GM19463 (cell line): ENCODE measurements around the gene HHATL.

ENCODE experiments used
- ATAC-seq: cut with Tn5 transposase; IDR thresholded peaks from one replicate; pipeline ENCODE4 v1.9.1; 2021; ENCODE audit warnings: mild to moderate bottlenecking, moderate library complexity; ENCODE audit not compliant: unreplicated experiment

HHATL gene

GRCh38 chr3:42713747-42714146, 11.1 kb upstream of the HHATL start:
- no peak for ATAC-seq

DNA sequence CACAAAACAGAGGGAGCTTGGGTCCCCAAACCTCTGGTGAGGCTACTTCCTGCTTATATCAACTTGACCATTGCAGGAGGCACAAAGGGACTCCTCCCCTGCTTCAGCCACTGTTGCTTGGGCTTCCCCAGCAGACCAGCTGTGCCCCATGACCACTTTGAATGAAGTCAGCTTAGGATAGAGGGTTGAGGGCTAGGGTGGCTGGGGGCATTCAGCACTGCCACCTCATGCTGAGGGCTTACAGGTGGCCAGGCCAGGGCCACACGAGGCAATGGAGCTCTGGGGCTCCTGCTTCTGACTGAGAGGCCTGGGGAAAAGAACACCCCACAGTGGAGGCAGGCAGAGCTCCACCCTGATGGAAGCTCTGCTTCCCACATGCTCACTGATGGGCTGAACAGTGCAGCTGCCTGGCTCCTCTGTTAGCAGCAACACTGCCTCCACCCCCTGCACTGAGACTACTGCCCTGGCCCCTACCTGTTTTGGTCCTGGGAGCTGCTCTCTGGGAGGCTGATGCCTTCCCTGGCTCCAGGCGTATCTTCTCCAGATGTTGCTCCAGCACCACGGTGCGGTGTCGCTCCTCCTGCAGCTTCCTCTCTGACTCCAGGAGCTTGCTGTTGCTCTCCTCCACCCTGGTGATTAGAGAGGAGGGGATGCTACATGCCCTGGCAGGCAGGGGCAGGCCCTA, 10.2 kb upstream of the HHATL start:
- ATAC-seq, result no peak

- ATAC-seq, result no peak
Measured at GRCh38 chr3:42712344-42712648, 9.7 kb upstream of the HHATL start.

- ATAC-seq, result no peak
Measured at GRCh38 chr3:42711491-42712343, 9.1 kb upstream of the HHATL start.

DNA sequence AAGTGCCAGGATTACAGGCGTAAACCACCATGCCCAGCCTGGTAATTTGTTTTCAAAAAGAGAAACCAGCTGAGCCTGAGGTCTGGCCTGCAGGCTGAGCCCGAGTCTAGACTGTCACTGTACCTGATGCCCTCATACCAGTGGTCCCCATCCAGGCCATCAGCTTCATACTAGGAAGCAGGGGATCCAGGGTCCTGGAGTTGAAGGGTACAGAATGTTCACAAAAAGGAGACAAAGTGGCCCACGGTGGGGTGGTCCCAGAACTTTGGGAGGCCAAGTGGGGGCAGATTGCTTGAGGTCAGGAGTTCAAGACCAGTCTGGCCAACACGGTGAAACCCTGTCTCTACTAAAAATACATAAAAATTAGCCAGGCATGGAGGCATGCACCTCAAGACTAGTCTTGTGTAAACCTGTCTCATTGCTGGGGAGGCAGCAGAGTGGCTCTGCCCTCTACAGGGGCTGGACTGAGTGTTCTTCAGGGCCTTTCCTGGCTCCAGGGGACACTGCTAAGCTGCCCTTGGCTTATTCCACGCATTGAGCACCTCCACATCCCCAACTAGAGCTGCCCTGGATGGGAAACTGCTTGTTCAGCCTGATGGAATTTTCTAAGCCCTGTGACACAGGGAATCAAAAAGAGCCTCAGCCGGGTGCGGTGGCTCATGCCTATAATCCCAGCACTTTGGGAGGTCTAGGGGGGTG, 7.9 kb upstream of the HHATL start:
- no peak for ATAC-seq

DNA sequence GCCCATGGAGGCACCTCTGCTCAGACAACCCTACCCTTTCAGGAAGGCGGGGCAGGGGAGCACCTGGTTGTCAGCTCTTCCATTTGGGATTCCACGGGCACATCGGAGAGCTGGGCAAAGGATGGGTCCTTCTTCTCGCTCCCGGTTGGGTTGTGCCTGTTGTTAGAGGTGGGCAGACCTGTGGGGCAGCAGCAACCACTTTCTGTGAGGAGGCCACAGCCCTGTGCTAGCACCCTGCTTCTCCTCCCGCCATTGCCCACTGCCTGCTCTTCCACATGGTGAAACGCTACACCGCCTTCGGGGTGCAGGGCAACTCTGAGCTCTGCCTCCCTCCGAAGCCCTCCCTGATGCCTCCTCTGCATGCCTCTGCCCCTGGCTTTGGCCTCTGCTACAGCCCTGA, 7.0 kb upstream of the HHATL start:
- no peak for ATAC-seq

DNA sequence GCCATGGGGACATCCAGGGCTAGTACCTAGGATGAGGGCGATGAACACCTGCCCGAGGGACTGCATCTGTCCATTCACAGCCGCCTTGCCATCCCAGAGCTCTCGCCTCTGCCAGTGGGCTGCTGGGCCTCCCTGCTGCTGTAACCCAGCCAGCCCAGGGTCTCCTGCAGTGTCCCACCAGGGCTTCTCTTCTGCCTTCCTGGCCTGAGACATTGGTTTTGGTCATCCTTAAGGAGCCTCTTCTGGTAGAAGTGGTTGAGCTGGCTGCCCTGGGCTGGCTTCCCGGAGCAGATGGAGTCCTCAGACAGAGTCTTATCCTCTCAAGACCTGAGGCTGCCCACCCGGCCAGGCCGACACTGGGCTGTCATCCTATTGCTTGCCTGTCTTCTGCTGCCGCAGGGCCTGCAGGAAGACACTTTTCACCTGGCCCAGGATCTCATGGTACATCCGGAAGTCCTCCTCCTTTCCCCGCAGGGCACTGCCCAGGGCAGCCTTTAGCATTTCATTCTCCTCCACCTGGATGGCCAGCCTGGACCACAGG, 6.1 kb upstream of the HHATL start:
- no peak for ATAC-seq

GRCh38 chr3:42707620-42708355, 5.2 kb upstream of the HHATL start:
- ATAC-seq, result no peak

DNA sequence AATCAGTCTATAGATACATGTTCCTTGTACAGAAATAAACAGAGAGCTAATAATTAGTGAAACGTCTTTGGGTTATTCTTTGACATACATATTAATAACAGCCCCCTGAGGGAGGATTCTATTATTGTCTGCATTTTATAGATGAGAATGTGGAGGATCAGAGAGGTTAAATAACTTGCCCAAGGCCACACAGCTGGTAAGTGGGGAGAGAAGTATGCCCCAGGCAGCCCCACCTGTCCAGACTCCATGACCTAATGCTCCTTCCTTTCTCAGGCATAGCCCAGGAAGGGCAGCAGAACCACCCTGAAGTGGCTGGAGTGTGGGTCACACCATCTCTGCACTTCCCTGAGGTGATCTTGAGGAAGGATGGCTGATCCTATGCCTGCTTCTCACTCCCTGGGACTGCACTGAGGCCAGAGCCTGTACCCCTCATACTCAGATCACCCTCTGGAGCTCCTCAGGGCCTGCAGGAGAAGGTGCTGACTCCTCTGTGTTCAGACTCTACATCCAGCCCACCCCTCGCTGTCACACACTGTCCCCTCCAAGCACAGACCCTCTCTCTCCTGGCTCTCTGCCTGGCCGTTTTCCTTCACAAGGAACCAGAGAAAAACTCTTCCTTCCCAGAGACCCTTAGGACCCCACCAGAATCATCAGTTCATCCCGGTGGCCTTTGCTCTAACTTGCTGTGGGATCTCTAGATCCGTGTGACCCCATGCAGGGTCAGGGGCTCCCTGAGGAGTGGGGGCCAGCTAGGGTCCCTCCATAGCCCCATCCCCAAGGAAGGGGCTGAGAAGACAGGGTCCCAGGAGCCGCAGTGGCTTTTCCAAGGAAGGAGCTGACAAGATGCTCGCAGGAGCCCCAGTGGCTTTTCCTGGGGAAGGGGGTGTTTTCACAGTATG, 4.4 kb upstream of the HHATL start:
- ATAC-seq, result no peak

DNA sequence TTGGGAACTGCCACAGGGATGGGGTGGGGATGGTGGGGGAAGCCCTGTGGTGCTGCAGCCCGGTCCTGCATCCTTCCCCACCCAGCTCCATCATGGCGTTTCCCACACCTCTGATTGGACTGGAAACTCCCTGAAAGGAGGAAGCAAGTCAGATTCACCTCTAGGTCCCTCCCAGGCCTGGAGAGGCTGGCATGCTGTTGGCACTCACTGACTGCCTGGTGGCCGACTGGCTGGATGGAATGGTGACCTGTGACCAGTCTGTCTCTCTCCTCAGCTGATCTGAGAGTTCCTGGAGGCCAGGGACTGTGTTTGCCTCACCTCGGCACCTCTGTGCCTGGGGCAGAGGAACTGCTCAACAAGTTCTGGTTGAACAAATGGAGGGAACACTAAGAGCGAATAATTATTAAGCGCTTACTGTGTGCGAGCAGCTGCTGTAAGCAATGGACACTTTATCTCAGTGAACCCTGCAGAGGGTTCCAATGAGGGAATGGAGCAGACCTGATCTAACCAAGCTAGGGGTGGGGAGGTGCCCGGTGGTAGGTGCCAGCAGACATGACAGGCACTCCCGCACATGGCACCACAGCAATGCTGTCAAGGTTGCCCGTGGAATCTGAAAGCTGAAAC, 3.5 kb upstream of the HHATL start:
- ATAC-seq, result no peak

DNA sequence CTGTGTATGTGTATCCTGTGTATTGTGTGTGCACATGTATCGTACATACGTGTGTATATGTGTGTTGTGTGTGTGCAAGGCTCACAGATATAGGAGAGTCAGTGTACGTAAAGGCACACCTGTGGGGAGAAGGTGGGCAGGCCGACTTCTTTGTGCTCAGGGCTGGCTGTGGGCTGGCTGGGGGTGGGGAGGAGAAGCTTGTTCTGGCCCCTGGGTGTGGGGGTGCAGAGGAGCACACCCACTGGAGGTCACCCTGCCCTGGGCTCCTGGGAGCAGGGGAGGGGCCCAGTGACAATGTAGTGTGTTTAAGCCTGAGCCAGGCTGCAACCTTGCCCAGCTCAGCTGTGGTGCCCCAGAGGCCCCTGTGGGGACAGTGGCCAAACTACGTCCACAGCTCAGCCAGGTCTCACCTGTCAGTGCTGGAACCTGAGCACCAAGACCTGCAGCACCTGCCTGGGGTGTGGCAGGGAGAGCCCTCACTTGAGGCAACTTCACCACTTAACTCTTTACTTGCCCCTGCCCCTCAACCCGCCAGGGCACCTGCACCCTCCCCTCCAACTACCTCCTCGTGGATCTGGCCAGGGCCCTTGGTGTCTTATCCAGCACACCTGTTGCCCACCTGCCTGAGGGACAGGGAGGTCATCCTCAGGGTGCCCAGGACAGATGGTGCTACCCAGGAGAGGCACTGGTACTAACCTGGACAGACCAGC, 2.6 kb upstream of the HHATL start:
- ATAC-seq, result no peak

- no peak for ATAC-seq
Measured at GRCh38 chr3:42704136-42704841, 1.7 kb upstream of the HHATL start.

GRCh38 chr3:42703695-42704025, 1.1 kb upstream of the HHATL start:
- ATAC-seq, result no peak

GRCh38 chr3:42702982-42703694, 540 bp upstream of the HHATL start:
- no peak for ATAC-seq

DNA sequence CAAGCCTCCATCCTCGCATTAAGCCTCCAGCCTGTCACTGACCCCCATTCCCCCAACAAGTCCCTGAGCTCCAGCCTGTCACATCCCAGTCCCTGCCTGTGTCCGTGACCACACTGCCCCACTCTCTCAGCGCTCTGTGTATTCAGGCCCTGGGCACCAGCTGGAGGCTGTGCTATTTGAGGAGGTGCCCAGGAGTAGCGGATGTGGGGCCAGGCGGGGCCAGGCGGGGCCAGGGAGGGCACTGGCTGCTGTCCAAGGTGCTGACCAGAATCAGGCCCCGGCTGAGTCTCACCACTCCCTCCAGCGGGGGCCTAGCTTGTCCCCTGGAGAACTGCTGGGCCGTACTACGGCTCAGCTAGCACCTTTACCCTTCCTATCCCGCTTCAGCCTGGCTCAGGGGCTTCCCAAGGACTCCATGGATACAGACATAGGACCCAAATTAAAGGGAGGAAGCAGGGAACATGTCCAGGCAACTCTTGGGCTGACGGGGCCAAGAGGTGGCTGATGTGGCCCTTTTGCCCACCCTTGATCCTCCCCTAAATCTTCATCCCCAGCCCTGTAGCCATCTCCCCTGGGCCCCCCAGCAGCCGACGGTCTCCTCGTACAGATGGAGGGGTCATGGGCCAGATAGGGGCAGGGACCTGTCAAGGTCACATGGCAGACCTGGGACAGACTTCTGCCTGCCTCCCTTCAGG, 1.1 kb downstream of the HHATL start:
- ATAC-seq, result peak; percentile 41

DNA sequence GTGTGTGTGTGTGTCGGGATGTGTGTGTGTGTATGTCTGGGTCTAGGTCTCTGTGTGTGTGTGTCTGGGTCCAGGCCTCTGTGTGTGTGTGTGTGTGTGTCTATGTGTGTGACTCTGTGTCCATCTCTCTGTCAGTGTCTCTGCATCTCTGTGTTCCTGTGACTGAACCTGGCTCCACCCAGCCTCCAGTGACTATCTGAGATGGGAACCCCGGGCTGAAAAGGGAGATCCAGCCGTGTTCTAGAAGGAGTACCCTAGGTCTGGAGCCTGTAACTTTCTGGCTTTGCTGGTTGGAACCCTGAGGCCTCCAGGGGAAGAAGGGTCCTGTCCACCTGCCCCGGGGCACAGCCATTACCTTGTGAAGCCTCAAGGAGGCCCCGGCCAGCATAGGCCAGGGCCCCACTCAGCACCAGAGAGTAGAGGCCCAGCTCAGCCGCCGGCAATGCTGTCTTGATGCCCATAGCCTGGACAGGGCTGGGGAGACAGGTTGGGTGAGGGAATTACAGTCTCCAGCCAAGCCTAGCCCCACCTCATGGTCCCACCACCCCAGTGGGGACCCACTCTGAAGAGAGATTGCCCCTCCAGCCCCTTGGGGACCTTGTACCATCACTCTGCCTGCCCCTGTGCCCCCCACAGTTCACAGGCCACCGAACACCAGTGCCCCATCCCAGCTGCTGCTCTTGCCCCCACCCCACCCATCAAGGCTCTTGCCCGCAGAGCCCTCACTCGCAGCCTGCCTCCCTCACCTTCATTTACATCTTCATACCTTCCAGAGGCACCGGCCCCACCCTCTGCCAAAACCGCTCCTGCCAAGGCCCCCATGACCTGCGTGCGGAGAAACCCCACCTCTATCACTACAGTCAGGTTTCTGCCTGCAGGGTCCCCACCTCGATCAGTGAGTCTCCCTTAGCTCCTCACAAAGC, 2.0 kb downstream of the HHATL start:
- no peak for ATAC-seq
